KOPT-K1 (cell line): Measurements from ENCODE around the gene ACOX3.

Experiments used
- H3K27ac ChIP-seq: fragments of 200-600 bp; sonication (generic); 2 replicates; pipeline ENCODE4 v1.5.1; 2016; ENCODE audit warnings: antibody characterized with exemption, mild to moderate bottlenecking, low read depth, low read length; ENCODE audit not compliant: poor library complexity, severe bottlenecking
- H3K36me3 ChIP-seq: fragments of 200-600 bp; sonication (generic); 2 replicates; pipeline ENCODE4 v1.5.1; 2017; ENCODE audit warnings: antibody characterized with exemption, mild to moderate bottlenecking, low read length, moderate library complexity; ENCODE audit not compliant: insufficient read depth
- H3K9me3 ChIP-seq: fragments of 200-600 bp; sonication (generic); 2 replicates; pipeline ENCODE4 v1.5.1; 2017; ENCODE audit warnings: antibody characterized with exemption, low read length, mild to moderate bottlenecking; ENCODE audit not compliant: insufficient read depth, poor library complexity, severe bottlenecking

The ACOX3 gene

GRCh38 chr4:8322794-8323704, 117.5 kb downstream of the ACOX3 start:
- peaks cover 10% of the 10 kb centered on the region for H3K9me3 ChIP-seq
- H3K27ac ChIP-seq: no peak overlapping the region
- no peaks in the 10 kb centered on the region for H3K36me3 ChIP-seq

DNA sequence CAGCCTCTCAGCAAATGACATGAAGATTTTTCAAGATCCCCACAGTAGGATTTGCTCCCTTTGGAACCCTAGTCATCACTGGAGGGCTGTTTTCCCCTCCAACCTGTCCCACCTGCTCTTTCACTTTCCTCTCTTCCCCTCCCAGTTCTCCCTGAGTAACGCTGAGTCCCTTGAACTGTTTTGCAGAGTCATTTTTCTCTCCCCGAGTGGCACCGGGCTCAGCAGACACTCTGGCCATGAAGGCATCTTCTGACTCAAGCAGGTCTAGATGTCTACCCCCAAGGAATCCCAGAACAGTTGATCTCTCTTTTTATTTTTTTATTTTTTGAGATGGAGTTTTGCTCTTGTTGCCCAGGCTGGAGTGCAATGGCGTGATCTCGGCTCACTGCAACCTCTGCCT, 118.8 kb downstream of the ACOX3 start:
- H3K27ac ChIP-seq: no peak overlapping the region
- H3K36me3 ChIP-seq: no peaks in the 10 kb centered on the region
- peaks cover 10% of the 10 kb centered on the region for H3K9me3 ChIP-seq

GRCh38 chr4:8321220-8321619, 119.3 kb downstream of the ACOX3 start:
- Histone ChIP-seq H3K27ac (no peak overlapping the region), H3K9me3 (peaks cover 10% of the 10 kb centered on the region), H3K36me3 (no peaks in the 10 kb centered on the region)

- no peaks in the 10 kb centered on the region for H3K36me3 ChIP-seq
- H3K27ac ChIP-seq: no peak overlapping the region
- peaks cover 10% of the 10 kb centered on the region for H3K9me3 ChIP-seq
Observed at GRCh38 chr4:8320386-8320750, 120.2 kb downstream of the ACOX3 start.

DNA sequence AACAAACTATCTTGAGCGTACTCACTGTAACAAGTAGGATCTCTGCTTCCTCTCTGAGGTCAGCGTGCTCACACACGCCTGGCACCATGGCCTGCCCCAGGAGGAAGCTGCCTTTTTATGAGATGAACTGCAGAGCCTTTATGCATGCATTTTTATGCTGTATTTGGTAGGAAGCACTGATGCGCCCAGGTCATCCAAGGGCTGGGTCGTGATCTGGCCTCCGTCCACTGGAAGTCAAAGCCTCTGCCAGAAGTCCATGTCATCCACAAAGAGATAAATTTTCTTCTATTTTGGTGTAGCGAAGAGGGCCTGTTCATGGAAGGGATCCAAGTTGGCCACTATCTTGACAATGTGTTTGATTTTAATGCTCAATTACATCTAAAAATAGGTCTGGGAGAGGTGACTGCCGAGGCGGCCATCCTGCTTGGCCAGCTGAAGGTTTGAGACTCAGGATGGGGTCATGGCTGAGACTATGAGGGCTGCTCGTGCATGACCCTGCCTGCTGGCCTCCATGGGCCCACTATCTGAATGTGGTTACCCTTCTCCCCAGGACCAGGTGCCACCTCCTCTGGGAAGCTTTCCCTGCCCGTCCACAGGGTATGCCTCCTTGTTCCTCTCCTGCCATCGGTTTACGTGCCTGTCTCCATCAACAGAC, 120.7 kb downstream of the ACOX3 start:
- no peaks in the 10 kb centered on the region for H3K36me3 ChIP-seq
- H3K27ac ChIP-seq: no peak overlapping the region
- H3K9me3 ChIP-seq: peaks cover 10% of the 10 kb centered on the region

DNA sequence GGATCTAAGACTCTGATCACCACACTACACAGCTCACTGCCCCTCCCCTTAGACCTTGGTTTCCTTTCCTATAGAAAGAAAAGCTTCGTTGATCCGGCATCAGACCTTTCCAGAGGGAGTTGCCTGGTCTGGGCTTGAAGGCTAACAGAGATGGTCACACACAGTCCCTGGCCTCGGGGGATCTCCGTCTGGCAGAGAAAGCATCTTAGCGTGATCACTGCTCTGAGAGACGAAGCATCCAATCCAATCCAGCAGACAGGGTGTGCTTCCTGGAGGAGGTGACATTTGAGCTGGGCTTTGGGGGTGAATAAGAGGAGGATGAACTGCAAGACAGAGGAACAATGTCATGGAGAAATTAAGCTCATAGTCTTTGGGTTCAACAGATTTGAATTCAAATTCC, 121.5 kb downstream of the ACOX3 start:
- H3K36me3 ChIP-seq: no peaks in the 10 kb centered on the region
- H3K27ac ChIP-seq: no peak overlapping the region
- H3K9me3 ChIP-seq: peaks cover 8% of the 10 kb centered on the region

DNA sequence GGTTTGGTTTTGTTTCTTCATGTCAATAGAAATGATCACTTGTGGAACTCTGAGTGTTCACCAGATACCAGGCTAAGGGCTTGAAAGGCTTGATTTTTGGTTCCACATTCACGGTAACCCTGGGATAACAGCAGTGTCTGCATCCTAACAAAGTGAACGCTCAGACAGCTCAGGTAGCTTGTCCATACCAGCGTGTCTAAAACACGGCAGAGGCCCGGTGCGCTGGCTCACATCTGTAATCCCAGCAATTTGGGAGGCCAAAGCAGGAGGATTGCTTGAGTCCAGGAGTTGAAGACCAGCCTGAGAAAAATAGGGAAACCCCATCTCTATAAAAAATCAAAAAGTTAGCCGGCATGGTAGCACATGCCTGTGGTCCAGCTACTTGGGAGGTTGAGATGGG, 122.0 kb downstream of the ACOX3 start:
- Histone ChIP-seq H3K36me3 (no peaks in the 10 kb centered on the region), H3K9me3 (peaks cover 2% of the 10 kb centered on the region), H3K27ac (no peak overlapping the region)

- Histone ChIP-seq H3K27ac (no peak overlapping the region), H3K36me3 (no peaks in the 10 kb centered on the region), H3K9me3 (no peaks in the 10 kb centered on the region)
Observed at GRCh38 chr4:8317474-8317873, 123.0 kb downstream of the ACOX3 start.

DNA sequence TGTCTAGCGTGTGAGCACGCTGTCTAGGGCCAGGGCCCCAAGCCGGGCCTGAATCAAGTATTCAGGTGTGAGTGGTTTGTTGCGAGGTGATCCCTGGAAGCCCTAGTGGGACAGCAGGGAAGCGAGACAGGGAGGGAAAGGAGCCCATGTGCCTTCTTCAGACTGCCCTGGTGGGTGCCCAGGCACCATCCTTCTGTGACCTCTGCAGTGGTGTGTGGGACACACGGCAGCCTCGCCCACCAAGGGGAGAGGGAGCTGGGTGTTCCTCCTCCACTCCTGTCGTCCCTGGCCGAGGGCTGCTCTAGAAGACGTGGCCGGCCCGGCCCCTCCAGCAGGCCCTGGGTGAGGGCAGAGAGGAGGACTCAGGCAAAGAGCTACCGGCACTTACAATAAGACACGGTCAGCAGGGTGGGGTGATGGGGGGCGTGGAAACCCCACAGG, 123.6 kb downstream of the ACOX3 start:
- Histone ChIP-seq H3K9me3 (no peaks in the 10 kb centered on the region), H3K36me3 (no peaks in the 10 kb centered on the region), H3K27ac (no peak overlapping the region)
